ENCODE measurements around the gene ADCY4.

ADCY4 gene

GRCh38 chr14:24282736-24283135, 52.1 kb downstream of the ADCY4 start:
- no peak overlapping the region for H3K4me3 ChIP-seq (ENCODE audit: low read depth, low read length)

GRCh38 chr14:24281636-24282035, 53.2 kb downstream of the ADCY4 start:
- H2AFZ ChIP-seq (ENCODE audit: low read length, unreplicated experiment), result no peak overlapping the region
- H3K4me3 ChIP-seq (ENCODE audit: low read depth, low read length), result no peak overlapping the region
- no peaks in the 10 kb centered on the region for H3K36me3 ChIP-seq (ENCODE audit: insufficient read depth, low read length)
- H3K4me1 ChIP-seq (ENCODE audit: control insufficient read depth, insufficient read depth, low read length, unreplicated experiment), result peaks cover 16% of the 10 kb centered on the region
- no peaks in the 10 kb centered on the region for H3K27me3 ChIP-seq (ENCODE audit: insufficient read depth, low read length)
- H3K79me2 ChIP-seq (ENCODE audit: control insufficient read depth, insufficient read depth, low read length, unreplicated experiment), result no peaks in the 10 kb centered on the region
- H3K27ac ChIP-seq (ENCODE audit: low read depth, low read length), result no peak overlapping the region

More at GRCh38 chr14:24282736-24283135, 52.1 kb downstream of the ADCY4 start:
- Histone ChIP-seq H2AFZ (ENCODE audit: low read length, unreplicated experiment) (no peak overlapping the region), H3K4me1 (ENCODE audit: control insufficient read depth, insufficient read depth, low read length, unreplicated experiment) (peaks cover 16% of the 10 kb centered on the region), H3K79me2 (ENCODE audit: control insufficient read depth, insufficient read depth, low read length, unreplicated experiment) (no peaks in the 10 kb centered on the region), H3K27ac (ENCODE audit: low read depth, low read length) (no peak overlapping the region), H3K36me3 (ENCODE audit: insufficient read depth, low read length) (no peaks in the 10 kb centered on the region), H3K27me3 (ENCODE audit: insufficient read depth, low read length) (no peaks in the 10 kb centered on the region)

GRCh38 chr14:24280797-24281460, 53.9 kb downstream of the ADCY4 start:
- no peak overlapping the region for H2AFZ ChIP-seq (ENCODE audit: low read length, unreplicated experiment)
- H3K4me1 ChIP-seq (ENCODE audit: control insufficient read depth, insufficient read depth, low read length, unreplicated experiment), result peaks cover 16% of the 10 kb centered on the region
- H3K27me3 ChIP-seq (ENCODE audit: insufficient read depth, low read length), result no peaks in the 10 kb centered on the region
- no peak overlapping the region for H3K4me3 ChIP-seq (ENCODE audit: low read depth, low read length)
- no peak overlapping the region for H3K27ac ChIP-seq (ENCODE audit: low read depth, low read length)
- no peaks in the 10 kb centered on the region for H3K36me3 ChIP-seq (ENCODE audit: insufficient read depth, low read length)
- no peaks in the 10 kb centered on the region for H3K79me2 ChIP-seq (ENCODE audit: control insufficient read depth, insufficient read depth, low read length, unreplicated experiment)

GRCh38 chr14:24279301-24280186, 55.3 kb downstream of the ADCY4 start:
- Histone ChIP-seq H3K36me3 (ENCODE audit: insufficient read depth, low read length) (no peaks in the 10 kb centered on the region), H3K27me3 (ENCODE audit: insufficient read depth, low read length) (no peaks in the 10 kb centered on the region), H3K4me3 (ENCODE audit: low read depth, low read length) (no peak overlapping the region), H3K27ac (ENCODE audit: low read depth, low read length) (no peak overlapping the region), H2AFZ (ENCODE audit: low read length, unreplicated experiment) (no peak overlapping the region), H3K79me2 (ENCODE audit: control insufficient read depth, insufficient read depth, low read length, unreplicated experiment) (no peaks in the 10 kb centered on the region), H3K4me1 (ENCODE audit: control insufficient read depth, insufficient read depth, low read length, unreplicated experiment) (peaks cover 16% of the 10 kb centered on the region)

GRCh38 chr14:24278424-24278823, 56.4 kb downstream of the ADCY4 start:
- Histone ChIP-seq H3K36me3 (ENCODE audit: insufficient read depth, low read length) (no peaks in the 10 kb centered on the region), H3K27me3 (ENCODE audit: insufficient read depth, low read length) (no peaks in the 10 kb centered on the region), H3K4me3 (ENCODE audit: low read depth, low read length) (no peak overlapping the region), H3K4me1 (ENCODE audit: control insufficient read depth, insufficient read depth, low read length, unreplicated experiment) (peaks cover 16% of the 10 kb centered on the region), H3K27ac (ENCODE audit: low read depth, low read length) (no peak overlapping the region), H2AFZ (ENCODE audit: low read length, unreplicated experiment) (no peak overlapping the region), H3K79me2 (ENCODE audit: control insufficient read depth, insufficient read depth, low read length, unreplicated experiment) (no peaks in the 10 kb centered on the region)

- Histone ChIP-seq H3K27me3 (ENCODE audit: insufficient read depth, low read length) (no peaks in the 10 kb centered on the region), H3K4me3 (ENCODE audit: low read depth, low read length) (no peak overlapping the region), H3K79me2 (ENCODE audit: control insufficient read depth, insufficient read depth, low read length, unreplicated experiment) (no peaks in the 10 kb centered on the region), H3K27ac (ENCODE audit: low read depth, low read length) (no peak overlapping the region), H3K36me3 (ENCODE audit: insufficient read depth, low read length) (no peaks in the 10 kb centered on the region), H2AFZ (ENCODE audit: low read length, unreplicated experiment) (no peak overlapping the region), H3K4me1 (ENCODE audit: control insufficient read depth, insufficient read depth, low read length, unreplicated experiment) (peaks cover 16% of the 10 kb centered on the region)
Observed at GRCh38 chr14:24277606-24278321, 57.1 kb downstream of the ADCY4 start.

- no peaks in the 10 kb centered on the region for H3K27me3 ChIP-seq (ENCODE audit: insufficient read depth, low read length)
- peaks cover 17% of the 10 kb centered on the region for H3K4me1 ChIP-seq (ENCODE audit: control insufficient read depth, insufficient read depth, low read length, unreplicated experiment)
- H3K4me3 ChIP-seq (ENCODE audit: low read depth, low read length), result no peak overlapping the region
- H3K79me2 ChIP-seq (ENCODE audit: control insufficient read depth, insufficient read depth, low read length, unreplicated experiment), result no peaks in the 10 kb centered on the region
- H3K36me3 ChIP-seq (ENCODE audit: insufficient read depth, low read length), result no peaks in the 10 kb centered on the region
- H3K27ac ChIP-seq (ENCODE audit: low read depth, low read length), result no peak overlapping the region
- H2AFZ ChIP-seq (ENCODE audit: low read length, unreplicated experiment), result no peak overlapping the region
Observed at GRCh38 chr14:24277071-24277470, 57.8 kb downstream of the ADCY4 start.

GRCh38 chr14:24274101-24274543, 60.7 kb downstream of the ADCY4 start:
- no peaks in the 10 kb centered on the region for H3K36me3 ChIP-seq (ENCODE audit: insufficient read depth, low read length)
- H3K27ac ChIP-seq (ENCODE audit: low read depth, low read length), result no peak overlapping the region
- H3K4me3 ChIP-seq (ENCODE audit: low read depth, low read length), result no peak overlapping the region
- H3K79me2 ChIP-seq (ENCODE audit: control insufficient read depth, insufficient read depth, low read length, unreplicated experiment), result no peaks in the 10 kb centered on the region
- H3K27me3 ChIP-seq (ENCODE audit: insufficient read depth, low read length), result no peaks in the 10 kb centered on the region
- no peak overlapping the region for H2AFZ ChIP-seq (ENCODE audit: low read length, unreplicated experiment)
- peaks cover 7% of the 10 kb centered on the region for H3K4me1 ChIP-seq (ENCODE audit: control insufficient read depth, insufficient read depth, low read length, unreplicated experiment)

- H3K27ac ChIP-seq (ENCODE audit: low read depth, low read length), result no peak overlapping the region
- no peak overlapping the region for H3K4me3 ChIP-seq (ENCODE audit: low read depth, low read length)
- peaks cover 4% of the 10 kb centered on the region for H3K4me1 ChIP-seq (ENCODE audit: control insufficient read depth, insufficient read depth, low read length, unreplicated experiment)
- no peaks in the 10 kb centered on the region for H3K27me3 ChIP-seq (ENCODE audit: insufficient read depth, low read length)
- no peaks in the 10 kb centered on the region for H3K36me3 ChIP-seq (ENCODE audit: insufficient read depth, low read length)
- no peak overlapping the region for H2AFZ ChIP-seq (ENCODE audit: low read length, unreplicated experiment)
- H3K79me2 ChIP-seq (ENCODE audit: control insufficient read depth, insufficient read depth, low read length, unreplicated experiment), result no peaks in the 10 kb centered on the region
Observed at GRCh38 chr14:24273422-24273998, 61.4 kb downstream of the ADCY4 start.

GRCh38 chr14:24272467-24272866, 62.4 kb downstream of the ADCY4 start:
- H3K4me1 ChIP-seq (ENCODE audit: control insufficient read depth, insufficient read depth, low read length, unreplicated experiment), result peaks cover 4% of the 10 kb centered on the region
- H3K27me3 ChIP-seq (ENCODE audit: insufficient read depth, low read length), result no peaks in the 10 kb centered on the region
- peak overlapping the region; percentile 84 for H3K4me3 ChIP-seq (ENCODE audit: low read depth, low read length)
- H3K79me2 ChIP-seq (ENCODE audit: control insufficient read depth, insufficient read depth, low read length, unreplicated experiment), result no peaks in the 10 kb centered on the region
- no peaks in the 10 kb centered on the region for H3K36me3 ChIP-seq (ENCODE audit: insufficient read depth, low read length)
- H3K27ac ChIP-seq (ENCODE audit: low read depth, low read length), result no peak overlapping the region
- H2AFZ ChIP-seq (ENCODE audit: low read length, unreplicated experiment), result peak overlapping the region; percentile 69

Data from ACC112 (cell line).